OCI-LY7 (cell line): Measurements from ENCODE around the gene OPCML.

Experiments
- EZH2phosphoT487 ChIP-seq: fragments of 200-600 bp; sonication (generic); IDR thresholded peaks from 2 replicates; pipeline ENCODE4 v1.6.1; 2018; ENCODE audit warnings: low read depth, borderline replicate concordance, mild to moderate bottlenecking, mixed run types, antibody characterized with exemption, low read length, moderate library complexity, mixed read lengths
- TF ChIP-seq, protein P1 (sequence below): fragments of 200-600 bp; sonication (generic); conservative IDR thresholded peaks from 2 replicates; pipeline ENCODE4 v1.5.1; 2014; ENCODE audit warnings: mild to moderate bottlenecking, antibody characterized with exemption, low read length, moderate library complexity, mixed read lengths

DNA sequence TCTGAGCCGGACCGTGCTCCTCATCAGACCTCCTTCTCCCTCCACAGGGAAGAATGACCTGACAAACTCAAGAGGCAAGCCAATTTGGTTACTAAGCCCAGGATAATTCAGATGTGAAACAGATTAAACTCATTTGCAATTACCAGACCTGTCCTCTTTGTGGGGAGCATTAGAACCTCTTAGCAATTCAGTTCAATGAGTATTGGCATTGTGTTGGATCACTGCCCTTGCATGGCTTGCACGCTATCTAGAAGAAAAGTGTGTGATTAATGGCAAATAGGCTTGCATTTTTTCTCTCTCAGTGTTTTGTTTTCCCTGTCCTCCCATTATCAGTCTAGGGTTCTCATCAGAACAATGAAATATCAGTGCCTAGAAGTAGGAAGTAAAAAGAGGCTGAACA, 365.6 kb downstream of the OPCML start:
- TF ChIP-seq, protein P1, sequence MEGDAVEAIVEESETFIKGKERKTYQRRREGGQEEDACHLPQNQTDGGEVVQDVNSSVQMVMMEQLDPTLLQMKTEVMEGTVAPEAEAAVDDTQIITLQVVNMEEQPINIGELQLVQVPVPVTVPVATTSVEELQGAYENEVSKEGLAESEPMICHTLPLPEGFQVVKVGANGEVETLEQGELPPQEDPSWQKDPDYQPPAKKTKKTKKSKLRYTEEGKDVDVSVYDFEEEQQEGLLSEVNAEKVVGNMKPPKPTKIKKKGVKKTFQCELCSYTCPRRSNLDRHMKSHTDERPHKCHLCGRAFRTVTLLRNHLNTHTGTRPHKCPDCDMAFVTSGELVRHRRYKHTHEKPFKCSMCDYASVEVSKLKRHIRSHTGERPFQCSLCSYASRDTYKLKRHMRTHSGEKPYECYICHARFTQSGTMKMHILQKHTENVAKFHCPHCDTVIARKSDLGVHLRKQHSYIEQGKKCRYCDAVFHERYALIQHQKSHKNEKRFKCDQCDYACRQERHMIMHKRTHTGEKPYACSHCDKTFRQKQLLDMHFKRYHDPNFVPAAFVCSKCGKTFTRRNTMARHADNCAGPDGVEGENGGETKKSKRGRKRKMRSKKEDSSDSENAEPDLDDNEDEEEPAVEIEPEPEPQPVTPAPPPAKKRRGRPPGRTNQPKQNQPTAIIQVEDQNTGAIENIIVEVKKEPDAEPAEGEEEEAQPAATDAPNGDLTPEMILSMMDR = no peak
- no peak for TF ChIP-seq EZH2phosphoT487
